Measurements from ENCODE around the gene CAPN15. TPM values are rescaled to one million over a fixed set of nuclear protein-coding genes. Genes with fewer than 3 reads are reported as not detected.
A peak's percentile ranks its signal among the peaks of the same experiment; 100 is the strongest.

The CAPN15 gene
- total RNA-seq, 1 donor: 43.9 TPM

DNA sequence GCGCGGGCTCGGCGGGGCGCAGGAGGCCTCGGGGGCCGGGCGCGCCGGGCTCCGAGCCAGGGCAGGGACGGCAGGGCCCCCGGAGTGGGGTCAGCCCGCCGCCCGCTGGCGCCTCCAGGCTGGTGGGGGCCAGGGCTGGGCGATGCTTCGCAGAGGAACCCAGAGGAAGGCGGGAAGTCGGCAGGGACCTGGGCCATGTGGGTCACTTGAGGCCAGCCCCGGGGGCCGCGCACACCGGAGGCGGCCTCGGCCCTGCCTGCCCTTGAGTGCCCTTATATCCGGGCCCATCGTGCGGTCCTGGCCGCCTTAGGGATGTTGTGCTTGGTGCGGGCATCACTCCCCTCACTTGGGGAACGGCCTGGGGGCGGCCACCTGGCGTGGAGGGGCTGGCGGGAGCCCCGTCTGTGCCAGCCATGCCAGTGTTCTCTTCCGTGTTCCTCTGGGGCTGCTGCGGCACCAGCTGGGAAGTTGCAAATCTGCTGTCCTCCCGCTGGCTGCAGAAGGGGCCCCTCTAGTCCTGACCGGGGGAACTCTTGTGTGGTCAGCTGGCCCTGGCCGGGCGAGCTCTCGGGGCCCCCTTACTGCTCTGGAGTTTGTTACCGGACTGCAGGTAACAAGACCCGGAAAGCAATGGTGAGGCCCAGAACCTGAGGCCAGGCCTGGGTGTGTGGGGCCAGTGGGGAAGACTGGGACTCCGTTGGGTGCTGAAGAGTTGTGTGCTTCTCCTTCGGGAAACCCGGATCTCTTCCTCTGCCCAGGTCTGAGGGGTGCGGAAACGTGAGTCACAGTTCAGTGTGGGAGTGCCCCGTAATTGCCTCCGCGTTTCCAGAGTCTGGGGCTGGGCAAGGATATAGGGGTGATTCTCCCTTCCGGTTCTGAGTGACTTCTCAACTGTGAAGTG is 849 bp downstream of the CAPN15 start:
- peak overlapping the region; percentile 79 for H3K4me3 ChIP-seq (ENCODE audit: low read depth, low read length)
- TF ChIP-seq, protein P1, sequence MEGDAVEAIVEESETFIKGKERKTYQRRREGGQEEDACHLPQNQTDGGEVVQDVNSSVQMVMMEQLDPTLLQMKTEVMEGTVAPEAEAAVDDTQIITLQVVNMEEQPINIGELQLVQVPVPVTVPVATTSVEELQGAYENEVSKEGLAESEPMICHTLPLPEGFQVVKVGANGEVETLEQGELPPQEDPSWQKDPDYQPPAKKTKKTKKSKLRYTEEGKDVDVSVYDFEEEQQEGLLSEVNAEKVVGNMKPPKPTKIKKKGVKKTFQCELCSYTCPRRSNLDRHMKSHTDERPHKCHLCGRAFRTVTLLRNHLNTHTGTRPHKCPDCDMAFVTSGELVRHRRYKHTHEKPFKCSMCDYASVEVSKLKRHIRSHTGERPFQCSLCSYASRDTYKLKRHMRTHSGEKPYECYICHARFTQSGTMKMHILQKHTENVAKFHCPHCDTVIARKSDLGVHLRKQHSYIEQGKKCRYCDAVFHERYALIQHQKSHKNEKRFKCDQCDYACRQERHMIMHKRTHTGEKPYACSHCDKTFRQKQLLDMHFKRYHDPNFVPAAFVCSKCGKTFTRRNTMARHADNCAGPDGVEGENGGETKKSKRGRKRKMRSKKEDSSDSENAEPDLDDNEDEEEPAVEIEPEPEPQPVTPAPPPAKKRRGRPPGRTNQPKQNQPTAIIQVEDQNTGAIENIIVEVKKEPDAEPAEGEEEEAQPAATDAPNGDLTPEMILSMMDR (IDR thresholded peaks at IDR 0.05; ENCODE audit: insufficient read depth, low read length): no peak
- peak; percentile 66 for DNase-seq (ENCODE audit: low read depth)

DNA sequence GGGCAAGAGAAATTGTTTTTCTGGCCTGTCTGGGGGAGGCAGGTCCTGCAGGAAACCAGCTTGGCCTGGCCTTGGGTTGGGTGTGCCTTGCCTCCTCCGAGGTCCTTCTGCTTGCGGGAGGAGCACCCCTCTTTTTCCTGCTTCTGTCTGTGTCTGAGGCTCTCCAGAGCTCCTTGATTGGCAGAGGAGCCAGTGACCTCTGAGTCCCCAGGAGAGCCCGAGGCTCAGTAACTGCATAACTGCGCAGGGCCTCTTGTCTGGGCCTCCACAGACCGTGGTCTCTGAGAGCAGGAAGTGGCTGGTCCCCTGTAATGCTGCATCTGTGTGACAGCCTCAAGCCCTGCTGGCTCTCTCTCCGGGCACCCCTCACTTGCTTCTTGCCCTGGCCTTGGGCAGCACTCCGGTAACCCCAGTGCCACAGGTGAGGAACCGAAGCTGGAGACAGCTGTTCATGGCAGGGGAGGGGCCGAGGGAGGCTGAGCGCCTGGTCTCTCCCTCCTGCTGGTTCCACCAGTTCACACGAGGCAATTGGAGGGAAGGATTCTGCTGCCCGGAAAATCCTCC is 1.6 kb downstream of the CAPN15 start:
- peak overlapping the region; percentile 79 for H3K4me3 ChIP-seq (ENCODE audit: low read depth, low read length)
- DNase-seq (ENCODE audit: low read depth): no peak
- TF ChIP-seq, protein P1 (IDR thresholded peaks at IDR 0.05; ENCODE audit: insufficient read depth, low read length): no peak

DNA sequence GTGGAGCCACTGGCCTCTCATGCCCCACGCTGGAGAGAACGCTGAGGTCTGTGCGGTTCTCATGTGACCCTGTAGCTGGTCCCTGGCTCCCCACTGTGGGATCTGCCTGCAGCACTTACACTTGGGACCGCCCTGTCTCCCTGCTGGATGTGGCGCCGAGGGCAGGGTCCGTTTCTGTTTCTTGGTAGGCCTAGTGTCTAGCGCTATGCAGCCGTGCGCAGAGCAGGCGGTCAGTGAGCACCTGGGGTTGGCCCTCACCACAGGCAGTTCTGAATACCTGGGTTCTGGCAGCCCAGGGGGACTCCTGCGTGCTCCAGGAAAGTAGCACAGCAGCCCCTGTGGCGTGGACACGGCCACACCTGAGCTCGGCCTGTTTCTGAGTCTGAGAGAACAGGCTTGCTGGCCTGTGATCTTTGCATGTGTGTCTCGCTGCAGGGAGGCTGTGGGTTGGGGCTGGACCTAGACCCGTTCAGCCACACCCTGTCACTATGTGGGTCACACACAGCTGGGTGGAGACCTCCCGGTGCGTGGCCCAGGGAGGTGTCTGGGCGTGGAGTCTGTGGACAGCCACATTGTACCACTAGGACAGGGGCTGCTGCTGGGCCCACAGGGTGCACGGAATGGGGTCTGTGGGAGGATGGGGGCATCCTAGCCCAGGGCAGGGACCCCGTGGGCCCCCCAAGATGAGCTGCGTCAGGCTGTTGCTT is 2.8 kb downstream of the CAPN15 start:
- no peak for DNase-seq (ENCODE audit: low read depth)
- peak overlapping the region; percentile 79 for H3K4me3 ChIP-seq (ENCODE audit: low read depth, low read length)

DNA sequence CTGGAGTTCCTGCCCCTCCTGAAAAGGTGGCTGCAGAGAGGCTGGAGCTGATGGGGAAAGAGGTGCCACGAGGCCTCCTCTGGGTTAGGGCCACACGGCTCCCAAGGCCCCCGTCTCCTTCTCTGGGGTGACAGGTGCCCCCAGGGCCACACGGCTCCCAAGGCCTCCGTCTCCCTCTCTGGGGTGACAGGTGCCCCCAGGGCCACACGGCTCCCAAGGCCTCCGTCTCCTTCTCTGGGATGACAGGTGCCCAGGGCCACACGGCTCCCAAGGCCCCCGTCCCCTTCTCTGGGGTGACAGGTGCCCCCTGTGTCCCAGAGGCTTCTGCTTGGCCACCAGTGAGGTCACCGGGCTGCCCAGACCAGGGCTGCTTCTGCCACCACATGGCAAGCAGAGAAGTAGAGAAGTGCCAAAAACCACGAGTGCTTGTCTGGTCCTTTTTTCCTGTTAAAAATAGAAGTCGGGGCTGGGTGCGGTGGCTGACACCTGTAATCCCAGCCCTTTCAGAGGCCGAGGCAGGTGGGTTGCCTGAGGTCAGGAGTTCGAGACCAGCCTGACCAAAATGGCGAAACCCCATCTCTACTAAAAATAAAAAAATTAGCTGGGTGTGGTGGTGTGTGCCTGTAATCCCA is 4.1 kb downstream of the CAPN15 start:
- no peak overlapping the region for H3K4me3 ChIP-seq (ENCODE audit: low read depth, low read length)
- TF ChIP-seq, protein P1 (IDR thresholded peaks at IDR 0.05; ENCODE audit: insufficient read depth, low read length): no peak
- no peak for DNase-seq (ENCODE audit: low read depth)

More for the DNA sequence above, 2.8 kb downstream of the CAPN15 start:
- TF ChIP-seq, protein P1 (IDR thresholded peaks at IDR 0.05; ENCODE audit: insufficient read depth, low read length): no peak

DNA sequence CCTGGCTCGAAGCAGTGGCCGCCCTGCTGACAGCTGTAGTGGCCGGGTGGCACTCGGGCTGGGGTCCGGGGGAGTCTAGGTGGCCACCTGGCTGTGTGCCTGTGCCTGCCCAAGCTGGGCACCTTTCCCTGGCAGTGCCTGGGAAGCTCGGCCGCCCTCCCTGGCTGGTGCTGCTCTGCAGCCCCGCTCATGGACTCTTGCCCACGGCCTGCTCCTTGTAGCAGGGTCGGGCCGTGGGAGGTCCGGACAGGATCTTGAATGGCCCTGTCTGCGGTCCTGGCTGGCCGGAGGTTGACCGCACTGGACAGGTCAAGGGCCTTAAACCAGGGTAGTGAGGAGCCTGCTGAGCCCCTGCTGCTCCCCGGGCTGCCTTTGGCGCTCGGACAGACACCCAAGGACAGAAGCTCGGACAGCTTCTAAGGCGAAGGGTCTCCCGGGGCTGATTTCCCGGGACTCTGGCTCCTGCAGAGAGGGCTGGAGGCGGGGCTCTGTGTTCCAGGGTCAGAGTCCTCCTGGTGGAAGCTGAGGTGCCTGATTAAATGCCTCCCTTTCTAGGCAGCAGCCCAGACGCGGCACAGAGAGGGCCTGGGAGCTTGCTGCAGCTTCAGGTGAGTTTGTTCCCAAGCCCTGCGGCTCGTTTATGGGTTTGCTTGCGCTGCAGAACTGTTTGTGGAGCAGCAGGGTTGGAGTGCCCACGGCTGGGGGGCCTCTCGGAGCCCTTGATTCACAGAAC is 6.0 kb downstream of the CAPN15 start:
- no peak for DNase-seq (ENCODE audit: low read depth)
- TF ChIP-seq, protein P1 (IDR thresholded peaks at IDR 0.05; ENCODE audit: insufficient read depth, low read length): no peak
- H3K4me3 ChIP-seq (ENCODE audit: low read depth, low read length): no peak overlapping the region

DNA sequence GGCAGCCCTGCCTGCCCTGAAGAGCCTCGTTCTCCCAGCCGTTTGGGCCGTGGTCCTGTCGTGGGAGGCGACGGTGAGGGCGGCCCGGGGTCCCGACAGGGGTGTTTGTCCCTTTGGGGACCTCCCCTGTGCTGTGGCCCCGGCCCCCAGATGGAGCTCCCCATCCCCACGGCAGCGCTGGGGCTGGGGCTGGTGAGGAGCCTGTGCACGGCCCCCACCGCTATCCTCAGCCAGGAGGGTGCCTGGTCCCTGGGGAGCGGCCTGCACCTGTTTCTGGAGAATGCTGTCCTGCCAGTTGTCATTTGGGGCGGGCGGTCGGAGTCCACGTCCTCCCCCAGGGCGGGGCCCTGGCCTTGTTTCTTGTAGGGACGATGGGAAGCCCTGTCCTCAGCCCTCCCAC is 6.6 kb downstream of the CAPN15 start:
- H3K4me3 ChIP-seq (ENCODE audit: low read depth, low read length): no peak overlapping the region
- no peak for DNase-seq (ENCODE audit: low read depth)
- TF ChIP-seq, protein P1 (IDR thresholded peaks at IDR 0.05; ENCODE audit: insufficient read depth, low read length): no peak
